Measurements from ENCODE around the gene GARIN5A. TPM values are rescaled to one million over a fixed set of nuclear protein-coding genes. Genes with fewer than 3 reads are reported as not detected.

The GARIN5A gene
- total and polyA plus RNA-seq, 12 donors = 1.2 to 4.3 (median 1.9) TPM

- peaks cover 0 to 17% (median 6%) of the 10 kb centered on the region in 9 donors for H3K4me1 ChIP-seq
- no peak for ATAC-seq
- no peak for TF ChIP-seq CTCF (IDR thresholded peaks at IDR 0.05)
- H3K4me3 ChIP-seq = no peak overlapping the region
- H3K36me3 ChIP-seq = no peaks in the 10 kb centered on the region
- 81 to 85% methylated on average over 22 of the region's 22 CpGs for WGBS, 2 donors
- H3K9me3 ChIP-seq = no peaks in the 10 kb centered on the region
- intact Hi-C loops (cut with DNase I) = no loop called here
- H3K27me3 ChIP-seq = peaks cover 6 to 50% (median 44%) of the 10 kb centered on the region in 7 donors
- H3K27ac ChIP-seq = no peak overlapping the region
- DNase-seq = no peak
These were observed 53.2 kb downstream of the GARIN5A start for GRCh38 chr19:50423279-50424113.

- ATAC-seq (no peak), DNase-seq (no peak)
- peaks cover 0 to 13% (median 0%) of the 10 kb centered on the region in 9 donors for H3K4me1 ChIP-seq
- H3K4me3 ChIP-seq = no peak overlapping the region
- H3K27ac ChIP-seq = no peak overlapping the region
- H3K9me3 ChIP-seq = no peaks in the 10 kb centered on the region
- TF ChIP-seq CTCF (IDR thresholded peaks at IDR 0.05) = no peak
- intact Hi-C loops (cut with DNase I) = no loop called here
- WGBS, 2 donors = 79 to 83% methylated on average over 18 of the region's 18 CpGs
- no peaks in the 10 kb centered on the region for H3K36me3 ChIP-seq
- peaks cover 8 to 54% (median 53%) of the 10 kb centered on the region in 7 donors for H3K27me3 ChIP-seq
These were observed 54.0 kb downstream of the GARIN5A start for GRCh38 chr19:50422397-50423278.

GRCh38 chr19:50420808-50421207 lies 55.8 kb downstream of the GARIN5A start:
- Histone ChIP-seq H3K27me3 (peaks cover 8 to 62% (median 57%) of the 10 kb centered on the region in 7 donors), H3K27ac (no peak overlapping the region), H3K4me3 (no peak overlapping the region), H3K4me1 (peaks cover 0 to 12% (median 0%) of the 10 kb centered on the region in 9 donors), H3K9me3 (no peaks in the 10 kb centered on the region), H3K36me3 (no peaks in the 10 kb centered on the region)
- WGBS, 2 donors = 63 to 72% methylated on average over 3 of the region's 3 CpGs
- intact Hi-C loops (cut with DNase I) = no loop called here
- TF ChIP-seq CTCF (IDR thresholded peaks at IDR 0.05) = no peak
- DNase-seq = no peak
- no peak for ATAC-seq

- H3K27me3 ChIP-seq = peaks cover 8 to 62% (median 57%) of the 10 kb centered on the region in 7 donors
- intact Hi-C loops (cut with DNase I) = no loop called here
- 35 to 42% methylated on average over 3 of the region's 3 CpGs for WGBS, 2 donors
These were observed 56.5 kb downstream of the GARIN5A start for GRCh38 chr19:50420127-50420526.

More at GRCh38 chr19:50420127-50420526, 56.5 kb downstream of the GARIN5A start:
- H3K27ac ChIP-seq = no peak overlapping the region
- ATAC-seq (no peak), DNase-seq (no peak)
- no peaks in the 10 kb centered on the region for H3K9me3 ChIP-seq
- TF ChIP-seq CTCF (IDR thresholded peaks at IDR 0.05) = no peak
- no peak overlapping the region for H3K4me3 ChIP-seq
- H3K4me1 ChIP-seq = peaks cover 0 to 13% (median 0%) of the 10 kb centered on the region in 9 donors
- H3K36me3 ChIP-seq = no peaks in the 10 kb centered on the region
